ENCODE measurements around the gene HYDIN. TPM values are rescaled to one million over a fixed set of nuclear protein-coding genes. Genes with fewer than 3 reads are reported as not detected.
"Not testable (repeated sequence)": the region's sequence is repeated elsewhere in the genome, so short reads cannot be mapped to it uniquely, and the experiment has no call there.

Gene HYDIN
- total RNA-seq, 1 experiment from 2014 or later, result not detected

DNA sequence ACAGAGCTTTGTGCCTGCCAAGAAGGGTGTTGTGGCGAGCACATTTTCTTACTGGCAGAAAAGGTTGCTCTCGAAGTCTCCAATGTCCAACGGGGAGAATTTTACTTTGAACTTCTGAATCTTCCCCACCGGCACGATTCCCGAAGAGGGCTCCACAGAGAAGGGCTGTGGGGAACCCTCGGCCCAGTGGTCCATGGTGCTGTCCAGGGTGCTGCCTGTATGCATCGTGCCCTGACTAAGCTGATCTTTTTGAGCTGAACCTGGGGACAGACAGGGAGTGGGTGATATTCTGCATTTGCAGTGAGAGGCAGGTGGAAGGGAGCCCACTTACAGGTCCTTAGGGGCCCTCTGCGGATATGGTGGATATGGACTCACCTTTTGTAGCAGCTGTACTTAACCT is 368.5 kb downstream of the HYDIN start:
- RAD21 ChIA-PET (ENCODE audit: low non-redundant PET in 1 of 2, low total read pairs in 2 of 2, uncharacterized antibody in 2 of 2, unreplicated experiment in 2 of 2); H3K4me2 ChIP-seq (ENCODE audit: low read length); H3K79me2 ChIP-seq (ENCODE audit: insufficient read depth, low read length); H3K9ac ChIP-seq (ENCODE audit: low read length); H3K9me3 ChIP-seq (ENCODE audit: control insufficient read depth in 1 of 2, insufficient read depth in 1 of 2, low read depth in 1 of 2, low read length in 2 of 2); POLR2A ChIA-PET; DNase-seq (ENCODE audit: low read depth, low spot score); H3K4me3 ChIP-seq (replicated peaks in 1 of 2; ENCODE audit: low read depth in 1 of 2, low read length in 2 of 2); H3K36me3 ChIP-seq (ENCODE audit: control insufficient read depth in 1 of 2, insufficient read depth in 2 of 2, low read length in 2 of 2); H3K27ac ChIP-seq (ENCODE audit: low read depth, low read length); CTCF ChIA-PET; ATAC-seq; intact Hi-C loops (cut with micrococcal nuclease); H2AFZ ChIP-seq (ENCODE audit: low read depth, low read length, poor library complexity, severe bottlenecking); H3K27me3 ChIP-seq (ENCODE audit: insufficient read depth, low read length); BruUV-seq (replicated peaks); H3K9me2 ChIP-seq (ENCODE audit: insufficient read depth); H3K4me1 ChIP-seq (ENCODE audit: control insufficient read depth in 1 of 2, insufficient read depth in 2 of 2, low read length in 2 of 2); H4K20me1 ChIP-seq (ENCODE audit: insufficient read depth): not testable (repeated sequence)
- TF ChIP-seq, protein P1, sequence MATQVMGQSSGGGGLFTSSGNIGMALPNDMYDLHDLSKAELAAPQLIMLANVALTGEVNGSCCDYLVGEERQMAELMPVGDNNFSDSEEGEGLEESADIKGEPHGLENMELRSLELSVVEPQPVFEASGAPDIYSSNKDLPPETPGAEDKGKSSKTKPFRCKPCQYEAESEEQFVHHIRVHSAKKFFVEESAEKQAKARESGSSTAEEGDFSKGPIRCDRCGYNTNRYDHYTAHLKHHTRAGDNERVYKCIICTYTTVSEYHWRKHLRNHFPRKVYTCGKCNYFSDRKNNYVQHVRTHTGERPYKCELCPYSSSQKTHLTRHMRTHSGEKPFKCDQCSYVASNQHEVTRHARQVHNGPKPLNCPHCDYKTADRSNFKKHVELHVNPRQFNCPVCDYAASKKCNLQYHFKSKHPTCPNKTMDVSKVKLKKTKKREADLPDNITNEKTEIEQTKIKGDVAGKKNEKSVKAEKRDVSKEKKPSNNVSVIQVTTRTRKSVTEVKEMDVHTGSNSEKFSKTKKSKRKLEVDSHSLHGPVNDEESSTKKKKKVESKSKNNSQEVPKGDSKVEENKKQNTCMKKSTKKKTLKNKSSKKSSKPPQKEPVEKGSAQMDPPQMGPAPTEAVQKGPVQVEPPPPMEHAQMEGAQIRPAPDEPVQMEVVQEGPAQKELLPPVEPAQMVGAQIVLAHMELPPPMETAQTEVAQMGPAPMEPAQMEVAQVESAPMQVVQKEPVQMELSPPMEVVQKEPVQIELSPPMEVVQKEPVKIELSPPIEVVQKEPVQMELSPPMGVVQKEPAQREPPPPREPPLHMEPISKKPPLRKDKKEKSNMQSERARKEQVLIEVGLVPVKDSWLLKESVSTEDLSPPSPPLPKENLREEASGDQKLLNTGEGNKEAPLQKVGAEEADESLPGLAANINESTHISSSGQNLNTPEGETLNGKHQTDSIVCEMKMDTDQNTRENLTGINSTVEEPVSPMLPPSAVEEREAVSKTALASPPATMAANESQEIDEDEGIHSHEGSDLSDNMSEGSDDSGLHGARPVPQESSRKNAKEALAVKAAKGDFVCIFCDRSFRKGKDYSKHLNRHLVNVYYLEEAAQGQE (IDR thresholded peaks at IDR 0.05; ENCODE audit: low read depth), result peak; percentile 47

DNA sequence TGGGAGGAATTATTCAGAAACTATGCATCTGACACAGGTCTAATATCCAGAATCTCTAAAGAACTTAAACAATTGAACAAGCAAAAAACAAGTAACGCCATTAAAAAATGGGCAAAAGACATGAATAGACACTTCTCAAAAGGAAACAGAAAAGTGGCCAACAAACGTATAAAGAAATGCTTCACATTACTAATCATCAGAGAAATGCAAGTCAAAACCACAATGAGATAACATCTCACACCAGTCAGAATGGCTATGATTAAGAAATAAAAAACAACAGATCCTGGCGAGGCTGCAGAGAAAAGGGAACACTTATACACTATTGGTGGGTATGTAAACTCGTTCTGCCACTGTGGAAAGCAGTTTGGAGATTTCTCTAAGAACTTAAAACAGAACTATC is 379.2 kb downstream of the HYDIN start:
- H3K36me3 ChIP-seq (ENCODE audit: control insufficient read depth in 1 of 2, insufficient read depth in 2 of 2, low read length in 2 of 2); intact Hi-C loops (cut with micrococcal nuclease); H3K27me3 ChIP-seq (ENCODE audit: insufficient read depth, low read length); H3K4me2 ChIP-seq (ENCODE audit: low read length); H3K4me3 ChIP-seq (replicated peaks in 1 of 2; ENCODE audit: low read depth in 1 of 2, low read length in 2 of 2); H2AFZ ChIP-seq (ENCODE audit: low read depth, low read length, poor library complexity, severe bottlenecking); H3K79me2 ChIP-seq (ENCODE audit: insufficient read depth, low read length); CTCF ChIA-PET; BruUV-seq (replicated peaks); POLR2A ChIA-PET; RAD21 ChIA-PET (ENCODE audit: low non-redundant PET in 1 of 2, low total read pairs in 2 of 2, uncharacterized antibody in 2 of 2, unreplicated experiment in 2 of 2); DNase-seq (ENCODE audit: low read depth, low spot score); H3K9me3 ChIP-seq (ENCODE audit: control insufficient read depth in 1 of 2, insufficient read depth in 1 of 2, low read depth in 1 of 2, low read length in 2 of 2); H3K9ac ChIP-seq (ENCODE audit: low read length); H3K27ac ChIP-seq (ENCODE audit: low read depth, low read length); H3K9me2 ChIP-seq (ENCODE audit: insufficient read depth); H4K20me1 ChIP-seq (ENCODE audit: insufficient read depth); ATAC-seq; H3K4me1 ChIP-seq (ENCODE audit: control insufficient read depth in 1 of 2, insufficient read depth in 2 of 2, low read length in 2 of 2): not testable (repeated sequence)

DNA sequence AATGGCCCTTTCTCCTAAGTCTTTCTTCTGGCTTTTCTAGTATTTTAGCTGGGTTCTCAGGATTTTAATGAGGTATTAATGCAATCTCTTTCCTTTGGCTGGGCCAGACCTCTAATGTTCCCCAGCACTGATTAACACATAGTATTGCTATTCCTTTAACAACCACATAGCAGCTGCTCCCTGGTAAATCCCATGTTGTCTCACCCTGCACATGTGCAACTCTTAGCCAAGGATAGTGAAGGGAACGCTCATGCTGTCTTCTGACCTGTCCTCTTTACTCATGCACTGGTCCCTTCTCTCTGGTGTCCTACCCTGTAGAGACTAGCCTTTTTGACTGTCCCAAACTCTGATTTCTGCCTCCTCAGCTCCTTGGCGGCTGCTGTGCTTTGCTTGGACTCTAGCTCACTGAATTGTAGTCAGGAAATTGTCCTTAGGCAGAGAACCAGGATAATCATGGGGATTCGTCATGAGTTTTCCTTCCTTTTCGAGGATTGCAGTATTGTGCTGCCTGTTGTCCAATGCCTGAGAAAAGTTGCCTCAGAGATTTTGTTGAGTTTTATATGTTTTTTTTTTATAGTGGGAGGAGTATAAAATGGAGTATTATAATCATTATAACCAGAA is 406.9 kb downstream of the HYDIN start:
- CTCF ChIA-PET, result not testable (repeated sequence)

DNA sequence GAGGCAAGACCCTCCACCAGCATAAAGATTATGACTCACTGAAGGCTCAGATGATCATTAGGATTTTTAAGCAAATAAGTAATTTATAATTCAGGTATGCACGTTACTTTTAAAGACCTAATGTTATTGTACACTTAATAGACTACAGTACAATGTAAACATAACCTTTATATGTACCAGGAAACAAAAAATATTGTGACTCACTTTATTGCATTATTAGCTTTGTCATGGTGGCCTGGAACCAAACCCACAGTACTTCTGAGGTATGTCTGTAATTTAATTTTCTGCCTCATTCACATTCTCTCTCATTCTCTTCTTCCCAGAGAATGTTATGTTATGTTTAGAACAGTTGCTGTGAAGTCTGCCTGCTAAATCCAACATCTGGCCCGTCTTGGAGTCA is 407.8 kb downstream of the HYDIN start:
- H3K79me2 ChIP-seq (ENCODE audit: insufficient read depth, low read length); RAD21 ChIA-PET (ENCODE audit: low non-redundant PET in 1 of 2, low total read pairs in 2 of 2, uncharacterized antibody in 2 of 2, unreplicated experiment in 2 of 2); H4K20me1 ChIP-seq (ENCODE audit: insufficient read depth); BruUV-seq (replicated peaks); H2AFZ ChIP-seq (ENCODE audit: low read depth, low read length, poor library complexity, severe bottlenecking); H3K9me3 ChIP-seq (ENCODE audit: control insufficient read depth in 1 of 2, insufficient read depth in 1 of 2, low read depth in 1 of 2, low read length in 2 of 2); H3K4me3 ChIP-seq (replicated peaks in 1 of 2; ENCODE audit: low read depth in 1 of 2, low read length in 2 of 2); H3K36me3 ChIP-seq (ENCODE audit: control insufficient read depth in 1 of 2, insufficient read depth in 2 of 2, low read length in 2 of 2); intact Hi-C loops (cut with micrococcal nuclease); H3K27ac ChIP-seq (ENCODE audit: low read depth, low read length); DNase-seq (ENCODE audit: low read depth, low spot score); H3K27me3 ChIP-seq (ENCODE audit: insufficient read depth, low read length); H3K9ac ChIP-seq (ENCODE audit: low read length); ATAC-seq; POLR2A ChIA-PET; CTCF ChIA-PET; H3K4me2 ChIP-seq (ENCODE audit: low read length); H3K4me1 ChIP-seq (ENCODE audit: control insufficient read depth in 1 of 2, insufficient read depth in 2 of 2, low read length in 2 of 2); H3K9me2 ChIP-seq (ENCODE audit: insufficient read depth): not testable (repeated sequence)

More for the DNA sequence above, 406.9 kb downstream of the HYDIN start:
- H3K9me3 ChIP-seq (ENCODE audit: control insufficient read depth in 1 of 2, insufficient read depth in 1 of 2, low read depth in 1 of 2, low read length in 2 of 2); H3K36me3 ChIP-seq (ENCODE audit: control insufficient read depth in 1 of 2, insufficient read depth in 2 of 2, low read length in 2 of 2); intact Hi-C loops (cut with micrococcal nuclease); H3K79me2 ChIP-seq (ENCODE audit: insufficient read depth, low read length); RAD21 ChIA-PET (ENCODE audit: low non-redundant PET in 1 of 2, low total read pairs in 2 of 2, uncharacterized antibody in 2 of 2, unreplicated experiment in 2 of 2); H3K27me3 ChIP-seq (ENCODE audit: insufficient read depth, low read length); H3K9me2 ChIP-seq (ENCODE audit: insufficient read depth); ATAC-seq; POLR2A ChIA-PET; H3K4me3 ChIP-seq (replicated peaks in 1 of 2; ENCODE audit: low read depth in 1 of 2, low read length in 2 of 2); H4K20me1 ChIP-seq (ENCODE audit: insufficient read depth); BruUV-seq (replicated peaks); H2AFZ ChIP-seq (ENCODE audit: low read depth, low read length, poor library complexity, severe bottlenecking); H3K9ac ChIP-seq (ENCODE audit: low read length); H3K27ac ChIP-seq (ENCODE audit: low read depth, low read length); H3K4me1 ChIP-seq (ENCODE audit: control insufficient read depth in 1 of 2, insufficient read depth in 2 of 2, low read length in 2 of 2); DNase-seq (ENCODE audit: low read depth, low spot score); H3K4me2 ChIP-seq (ENCODE audit: low read length): not testable (repeated sequence)
